Stimulated activated CD8-positive, alpha-beta memory T cell treated with anti-CD3 and anti-CD28 coated beads, Interleukin-12 subunit alpha, Interleukin-12 subunit beta, amount 100 ng/mL, for 1 hour (primary cell): ENCODE measurements around the gene MOBP.

Experiments used
- DNase-seq: peaks from one replicate; pipeline ENCODE4 v3.0.0-alpha.2; 2020; ENCODE audit warnings: low read depth

The MOBP gene

GRCh38 chr3:39541917-39542329 is 74.4 kb downstream of the MOBP start:
- DNase-seq = no peak

DNA sequence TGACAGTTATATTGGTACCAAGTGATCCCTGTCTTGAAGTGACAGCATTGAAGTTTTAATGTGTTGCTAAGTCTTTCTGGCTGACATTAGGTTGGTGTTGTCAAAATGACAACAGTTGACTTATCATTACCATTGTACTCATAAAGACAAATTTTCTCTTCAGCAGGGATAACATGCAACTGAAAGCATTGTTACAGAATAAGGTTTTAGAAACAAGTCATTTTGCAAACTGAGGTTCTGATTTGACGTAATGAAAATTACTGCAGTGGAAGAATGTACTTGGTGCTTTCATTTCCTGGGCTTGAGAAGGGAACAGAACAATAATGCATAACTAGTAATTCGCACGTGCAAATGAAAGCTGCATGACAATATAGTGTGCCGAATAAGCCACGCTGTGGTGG is 75.1 kb downstream of the MOBP start:
- no peak for DNase-seq

- DNase-seq = no peak
Measured at GRCh38 chr3:39548282-39548681, 80.8 kb downstream of the MOBP start.

GRCh38 chr3:39550354-39551051 is 83.0 kb downstream of the MOBP start:
- DNase-seq = no peak
